GM12873 (cell line): ENCODE measurements around the gene IL17B.

Source experiments
- CTCF ChIP-seq: IDR thresholded peaks from 2 replicates; pipeline ENCODE4 v1.5.1; 2012; ENCODE audit warnings: low read depth, mild to moderate bottlenecking, moderate library complexity, low read length, control low read depth; ENCODE audit not compliant: insufficient read depth; ENCODE audit errors: missing control alignments

The IL17B gene

GRCh38 chr5:149363358-149363757 lies 15.7 kb downstream of the IL17B start:
- no peak for TF ChIP-seq CTCF

- TF ChIP-seq CTCF, result no peak
These were observed 16.6 kb downstream of the IL17B start for GRCh38 chr5:149362541-149362940.

GRCh38 chr5:149360272-149360671 lies 18.8 kb downstream of the IL17B start:
- no peak for TF ChIP-seq CTCF

- no peak for TF ChIP-seq CTCF
These were observed 20.1 kb downstream of the IL17B start for GRCh38 chr5:149358868-149359495.

GRCh38 chr5:149358294-149358651 lies 20.8 kb downstream of the IL17B start:
- TF ChIP-seq CTCF, result no peak

GRCh38 chr5:149357370-149358293 lies 21.5 kb downstream of the IL17B start, which contains the start of gene PCYOX1L:
PCYOX1L (plus strand) TSS chr5:149358046; CDS start chr5:149358069, 23 bp downstream.
- no peak for TF ChIP-seq CTCF

GRCh38 chr5:149356391-149356790 lies 22.7 kb downstream of the IL17B start:
- TF ChIP-seq CTCF, result no peak
